ENCODE data around the gene PNPT1.
"Not testable (repeated sequence)": the region's sequence is repeated elsewhere in the genome, so short reads cannot be mapped to it uniquely, and the experiment has no call there.

The PNPT1 gene

GRCh38 chr2:55618275-55619055 lies 75.2 kb downstream of the PNPT1 start:
- H3K4me1 Mint-ChIP-seq (ENCODE audit: low read depth) = peaks cover 59% of the 10 kb centered on the region
- H3K4me3 Mint-ChIP-seq = no peak overlapping the region
- H3K27ac Mint-ChIP-seq = no peak overlapping the region
- H3K9me3 Mint-ChIP-seq = no peaks in the 10 kb centered on the region
- peak; percentile 67 for DNase-seq
- H3K27me3 Mint-ChIP-seq = no peaks in the 10 kb centered on the region
- H3K36me3 Mint-ChIP-seq (ENCODE audit: low read depth) = peaks cover 64% of the 10 kb centered on the region

- Mint-ChIP-seq H3K27ac (no peak overlapping the region), H3K36me3 (ENCODE audit: low read depth) (peaks cover 65% of the 10 kb centered on the region), H3K9me3 (no peaks in the 10 kb centered on the region), H3K4me3 (no peak overlapping the region), H3K27me3 (no peaks in the 10 kb centered on the region), H3K4me1 (ENCODE audit: low read depth) (peaks cover 57% of the 10 kb centered on the region)
- no peak for DNase-seq
Measured at GRCh38 chr2:55618025-55618274, 75.7 kb downstream of the PNPT1 start.

GRCh38 chr2:55617175-55618024 lies 76.2 kb downstream of the PNPT1 start, which contains the start of gene PPP4R3B:
Gene PPP4R3B (minus strand): TSS chr2:55617622. CDS start chr2:55617285, 337 bp downstream.
- peaks cover 53% of the 10 kb centered on the region for H3K4me1 Mint-ChIP-seq (ENCODE audit: low read depth)
- peak; percentile 98 for DNase-seq
- H3K9me3 Mint-ChIP-seq = no peaks in the 10 kb centered on the region
- no peak within 1 kb of the TSS for H3K4me3 Mint-ChIP-seq
- H3K27ac Mint-ChIP-seq = no peak within 1 kb of the TSS
- no peaks in the 10 kb centered on the region for H3K27me3 Mint-ChIP-seq
- peaks cover 65% of the 10 kb centered on the region for H3K36me3 Mint-ChIP-seq (ENCODE audit: low read depth)

- Mint-ChIP-seq H3K27ac (no peak overlapping the region), H3K36me3 (ENCODE audit: low read depth) (peaks cover 65% of the 10 kb centered on the region), H3K9me3 (no peaks in the 10 kb centered on the region), H3K4me1 (ENCODE audit: low read depth) (peaks cover 47% of the 10 kb centered on the region), H3K4me3 (no peak overlapping the region), H3K27me3 (no peaks in the 10 kb centered on the region)
- peak; percentile 50 for DNase-seq
Measured at GRCh38 chr2:55616551-55617174, 77.0 kb downstream of the PNPT1 start.

GRCh38 chr2:55611997-55612396 lies 81.6 kb downstream of the PNPT1 start:
- H3K27ac Mint-ChIP-seq = no peak overlapping the region

GRCh38 chr2:55610954-55611743 lies 82.5 kb downstream of the PNPT1 start:
- Mint-ChIP-seq H3K9me3 (no peaks in the 10 kb centered on the region), H3K36me3 (ENCODE audit: low read depth) (peaks cover 82% of the 10 kb centered on the region), H3K27ac (peak overlapping the region; percentile 69), H3K4me3 (no peak overlapping the region), H3K4me1 (ENCODE audit: low read depth) (peaks cover 74% of the 10 kb centered on the region), H3K27me3 (no peaks in the 10 kb centered on the region)
- DNase-seq = no peak

More at GRCh38 chr2:55611997-55612396, 81.6 kb downstream of the PNPT1 start:
- Mint-ChIP-seq H3K27me3 (no peaks in the 10 kb centered on the region), H3K36me3 (ENCODE audit: low read depth) (peaks cover 78% of the 10 kb centered on the region), H3K9me3 (no peaks in the 10 kb centered on the region), H3K4me3 (no peak overlapping the region), H3K4me1 (ENCODE audit: low read depth) (peaks cover 71% of the 10 kb centered on the region)
- no peak for DNase-seq

GRCh38 chr2:55609938-55610578 lies 83.6 kb downstream of the PNPT1 start:
- no peak overlapping the region for H3K4me3 Mint-ChIP-seq
- H3K9me3 Mint-ChIP-seq = no peaks in the 10 kb centered on the region
- no peaks in the 10 kb centered on the region for H3K27me3 Mint-ChIP-seq
- H3K27ac Mint-ChIP-seq = peak overlapping the region; percentile 69
- peaks cover 73% of the 10 kb centered on the region for H3K4me1 Mint-ChIP-seq (ENCODE audit: low read depth)
- no peak for DNase-seq
- peaks cover 77% of the 10 kb centered on the region for H3K36me3 Mint-ChIP-seq (ENCODE audit: low read depth)

GRCh38 chr2:55609193-55609794 lies 84.3 kb downstream of the PNPT1 start:
- peaks cover 74% of the 10 kb centered on the region for H3K4me1 Mint-ChIP-seq (ENCODE audit: low read depth)
- H3K27me3 Mint-ChIP-seq = no peaks in the 10 kb centered on the region
- peaks cover 72% of the 10 kb centered on the region for H3K36me3 Mint-ChIP-seq (ENCODE audit: low read depth)
- H3K9me3 Mint-ChIP-seq = no peaks in the 10 kb centered on the region
- no peak for DNase-seq
- H3K4me3 Mint-ChIP-seq = no peak overlapping the region
- H3K27ac Mint-ChIP-seq = peak overlapping the region; percentile 26

DNA sequence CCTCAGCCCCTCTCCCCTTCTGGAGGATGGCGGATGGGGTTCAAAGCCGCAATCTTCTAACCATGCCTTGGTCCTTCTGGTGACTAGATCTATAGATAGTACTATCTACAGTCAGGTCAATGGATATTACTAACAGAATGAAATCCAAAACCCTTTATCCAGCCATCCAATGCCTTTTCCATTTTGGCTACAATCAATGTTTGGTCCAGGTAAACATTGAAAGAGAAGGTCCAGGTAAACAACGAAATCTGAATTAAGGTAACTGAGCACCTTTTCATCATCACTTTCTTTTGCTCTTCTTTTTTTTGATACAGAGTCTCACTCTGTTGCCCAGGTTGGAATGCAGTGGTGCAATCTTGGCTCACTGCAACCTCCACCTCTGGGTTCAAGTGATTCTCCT lies 85.9 kb downstream of the PNPT1 start:
- Mint-ChIP-seq H3K4me1 (ENCODE audit: low read depth) (peaks cover 70% of the 10 kb centered on the region), H3K4me3 (no peak overlapping the region), H3K9me3 (no peaks in the 10 kb centered on the region), H3K27me3 (no peaks in the 10 kb centered on the region), H3K27ac (no peak overlapping the region), H3K36me3 (ENCODE audit: low read depth) (peaks cover 69% of the 10 kb centered on the region)
- no peak for DNase-seq

GRCh38 chr2:55604027-55604565 lies 89.5 kb downstream of the PNPT1 start:
- peaks cover 66% of the 10 kb centered on the region for H3K36me3 Mint-ChIP-seq (ENCODE audit: low read depth)
- H3K4me1 Mint-ChIP-seq (ENCODE audit: low read depth) = peaks cover 65% of the 10 kb centered on the region
- DNase-seq = no peak
- H3K27ac Mint-ChIP-seq = peak overlapping the region; percentile 77
- H3K27me3 Mint-ChIP-seq = no peaks in the 10 kb centered on the region
- H3K9me3 Mint-ChIP-seq = no peaks in the 10 kb centered on the region
- no peak overlapping the region for H3K4me3 Mint-ChIP-seq

DNA sequence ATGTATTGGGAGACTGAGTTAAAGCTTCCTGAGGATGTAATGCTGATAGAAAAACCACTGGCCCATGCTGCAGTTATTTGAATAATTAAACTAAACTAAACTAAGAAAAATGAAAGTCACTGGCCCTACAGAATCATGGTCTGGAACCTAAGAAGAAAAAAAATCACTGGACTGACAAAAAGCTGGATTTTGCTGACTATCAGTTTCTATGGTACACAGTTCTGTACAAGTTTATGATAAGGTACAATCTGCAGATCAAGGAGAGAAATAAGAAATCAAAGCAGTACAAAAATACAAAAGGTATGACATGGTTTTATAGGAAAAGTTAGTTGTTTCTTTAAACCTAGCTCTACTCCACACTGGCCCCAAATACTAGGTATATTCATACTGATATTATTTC lies 91.8 kb downstream of the PNPT1 start:
- Mint-ChIP-seq H3K4me3 (no peak overlapping the region), H3K9me3 (no peaks in the 10 kb centered on the region), H3K36me3 (ENCODE audit: low read depth) (peaks cover 73% of the 10 kb centered on the region), H3K27me3 (no peaks in the 10 kb centered on the region), H3K27ac (no peak overlapping the region), H3K4me1 (ENCODE audit: low read depth) (peaks cover 51% of the 10 kb centered on the region)
- DNase-seq = no peak

- H3K27ac Mint-ChIP-seq = no peak overlapping the region
- peaks cover 48% of the 10 kb centered on the region for H3K4me1 Mint-ChIP-seq (ENCODE audit: low read depth)
- peaks cover 87% of the 10 kb centered on the region for H3K36me3 Mint-ChIP-seq (ENCODE audit: low read depth)
- H3K4me3 Mint-ChIP-seq = no peak overlapping the region
- no peak for DNase-seq
- no peaks in the 10 kb centered on the region for H3K27me3 Mint-ChIP-seq
- no peaks in the 10 kb centered on the region for H3K9me3 Mint-ChIP-seq
Measured at GRCh38 chr2:55598056-55598795, 95.4 kb downstream of the PNPT1 start.

DNA sequence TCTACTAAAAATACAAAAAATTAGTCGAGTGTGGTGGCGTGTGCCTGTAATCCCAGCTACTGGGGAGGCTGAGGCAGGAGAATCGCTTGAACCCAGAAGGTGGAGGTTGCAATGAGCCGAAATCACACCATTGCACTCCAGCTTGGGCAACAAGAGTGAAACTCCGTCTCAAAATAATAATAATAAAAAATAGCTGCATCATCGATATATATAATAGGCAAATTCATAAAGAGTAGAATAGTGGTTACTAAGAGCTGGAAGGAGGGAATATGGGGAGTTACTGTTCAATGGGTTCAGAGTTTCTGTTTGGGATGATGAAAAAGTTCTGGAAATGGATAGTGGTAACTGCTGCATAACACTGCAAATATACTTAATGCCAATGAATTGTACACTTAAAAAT lies 96.8 kb downstream of the PNPT1 start:
- Mint-ChIP-seq H3K36me3 (ENCODE audit: low read depth) (peaks cover 78% of the 10 kb centered on the region), H3K4me1 (ENCODE audit: low read depth) (peaks cover 46% of the 10 kb centered on the region)
- not testable (repeated sequence) for H3K9me3 Mint-ChIP-seq, DNase-seq, H3K4me3 Mint-ChIP-seq, H3K27ac Mint-ChIP-seq, H3K27me3 Mint-ChIP-seq

All from activated T-cell treated with anti-CD3 and anti-CD28 coated beads, Interleukin-2, amount 50 U/mL, for 24 hours (primary cell).